Neural cell (in vitro differentiated cells): ENCODE measurements around the gene HOXB7. TPM values are rescaled to one million over a fixed set of nuclear protein-coding genes. Genes with fewer than 3 reads are reported as not detected.

Source experiments
- H2AFZ ChIP-seq: fragments of 200-600, 300-800 bp; sonication (generic), shearing (Covaris generic); 2 replicates; pipeline ENCODE4 v1.6.0; 2014; ENCODE audit warnings: low read depth, mild to moderate bottlenecking, antibody characterized with exemption, low read length, moderate library complexity
- H3F3A ChIP-seq: fragments of 200-600 bp; shearing (Covaris generic); 2 replicates; pipeline ENCODE4 v1.6.1; 2016; ENCODE audit warnings: mild to moderate bottlenecking, moderate library complexity, mixed read lengths, antibody characterized with exemption, low read length; ENCODE audit not compliant: insufficient read depth, poor library complexity, severe bottlenecking
- H3K27ac ChIP-seq: fragments of 200-600, 300-800 bp; sonication (generic), shearing (Covaris generic); 2 replicates; pipeline ENCODE4 v1.5.1; 2014; ENCODE audit warnings: mild to moderate bottlenecking, low read length, moderate library complexity
- H3K27me3 ChIP-seq: fragments of 300-800, 200-600 bp; sonication (generic), shearing (Covaris generic); 2 replicates; pipeline ENCODE4 v1.6.0; 2014; ENCODE audit warnings: mild to moderate bottlenecking, low read depth, low read length, moderate library complexity; ENCODE audit not compliant: insufficient read depth
- H3K36me3 ChIP-seq: fragments of 300-800, 200-600 bp; sonication (generic), shearing (Covaris generic); 2 replicates; pipeline ENCODE4 v1.5.1; 2014; ENCODE audit warnings: mild to moderate bottlenecking, antibody characterized with exemption, low read length, moderate library complexity; ENCODE audit not compliant: insufficient read depth
- H3K4me2 ChIP-seq: fragments of 300-800, 200-600 bp; sonication (generic), shearing (Covaris generic); 2 replicates; pipeline ENCODE4 v1.6.0; 2014; ENCODE audit warnings: mild to moderate bottlenecking, low read length
- H3K4me3 ChIP-seq: fragments of 300-800, 200-600 bp; sonication (generic), shearing (Covaris generic); 2 replicates; pipeline ENCODE4 v1.5.1; 2014; ENCODE audit warnings: mild to moderate bottlenecking, low read length, moderate library complexity
- H3K79me2 ChIP-seq: fragments of 200-600 bp; shearing (Covaris generic); replicated peaks from 2 replicates; pipeline ENCODE4 v1.6.0; 2014; ENCODE audit warnings: mild to moderate bottlenecking, low read length, moderate library complexity; ENCODE audit not compliant: insufficient read depth
- H3K9ac ChIP-seq: fragments of 300-800, 200-600 bp; sonication (generic), shearing (Covaris generic); 2 replicates; pipeline ENCODE4 v1.6.1; 2016; ENCODE audit warnings: mild to moderate bottlenecking, low read length, mixed read lengths
- H3K9me2 ChIP-seq: fragments of 200-600 bp; shearing (Covaris generic); 2 replicates; pipeline ENCODE4 v1.6.1; 2016; ENCODE audit warnings: mild to moderate bottlenecking, low read length, mixed read lengths; ENCODE audit not compliant: insufficient read depth
- H3K9me3 ChIP-seq: fragments of 200-600, 300-800 bp; sonication (generic), shearing (Covaris generic); 2 replicates; pipeline ENCODE4 v1.6.1; 2016; ENCODE audit warnings: mild to moderate bottlenecking, mixed run types, low read length, moderate library complexity, mixed read lengths
- H4K20me1 ChIP-seq: fragments of 200-600 bp; shearing (Covaris generic); 2 replicates; pipeline ENCODE4 v1.6.1; 2016; ENCODE audit warnings: mild to moderate bottlenecking, mixed run types; ENCODE audit not compliant: insufficient read depth
- CTCF ChIP-seq: fragments of 450-650 bp; IDR thresholded peaks from 2 replicates; pipeline ENCODE4 v1.5.1; 2014; ENCODE audit warnings: antibody characterized with exemption, mild to moderate bottlenecking, moderate library complexity; ENCODE audit not compliant: poor library complexity, severe bottlenecking
- EP300 ChIP-seq: fragments of 450-650 bp; conservative IDR thresholded peaks from 2 replicates; pipeline ENCODE4 v1.6.1; 2014; ENCODE audit warnings: antibody characterized with exemption, mild to moderate bottlenecking, moderate library complexity; ENCODE audit not compliant: poor library complexity, severe bottlenecking
- EZH2 ChIP-seq: fragments of 200-600, 300-800 bp; shearing (Covaris generic), sonication (generic); IDR thresholded peaks from 2 replicates; pipeline ENCODE4 v1.6.1; 2014; ENCODE audit warnings: antibody characterized with exemption, low read length, borderline replicate concordance, mild to moderate bottlenecking; ENCODE audit not compliant: insufficient read depth, poor library complexity, severe bottlenecking
- MXI1 ChIP-seq: fragments of 450-650 bp; conservative IDR thresholded peaks from 2 replicates; pipeline ENCODE4 v1.6.1; 2014; ENCODE audit warnings: antibody characterized with exemption, mild to moderate bottlenecking; ENCODE audit not compliant: poor library complexity, severe bottlenecking
- POLR2AphosphoS5 ChIP-seq: IDR thresholded peaks from 2 replicates; pipeline ENCODE4 v1.6.1; 2012
- RAD21 ChIP-seq: fragments of 450-650 bp; conservative IDR thresholded peaks from 2 replicates; pipeline ENCODE4 v1.6.1; 2014; ENCODE audit warnings: antibody characterized with exemption, mild to moderate bottlenecking, moderate library complexity
- REST ChIP-seq: IDR thresholded peaks from 2 replicates; pipeline ENCODE4 v1.6.1; 2012; ENCODE audit warnings: borderline replicate concordance
- SMC3 ChIP-seq: fragments of 450-650 bp; conservative IDR thresholded peaks from 2 replicates; pipeline ENCODE4 v1.6.1; 2014; ENCODE audit warnings: antibody characterized with exemption, mild to moderate bottlenecking, moderate library complexity; ENCODE audit not compliant: poor library complexity
- TAF1 ChIP-seq: IDR thresholded peaks from 2 replicates; pipeline ENCODE4 v1.6.1; 2012; ENCODE audit warnings: low read depth
- polyA plus RNA-seq: library from polyadenylated mRNA; depleted of rRNA; stranded (reverse); fragments of >200 nt; gene quantifications from 2 replicates; pipeline ENCODE4 v1.2.3, GENCODE V29; 2014

The HOXB7 gene
- polyA plus RNA-seq, 1 donor from 2014 or later = not detected

- Histone ChIP-seq H3K9ac (no peak overlapping the region), H3K27me3 (peaks cover 98% of the 10 kb centered on the region), H3K9me2 (no peaks in the 10 kb centered on the region), H3F3A (no peaks in the 10 kb centered on the region), H3K36me3 (no peaks in the 10 kb centered on the region), H4K20me1 (no peaks in the 10 kb centered on the region), H3K9me3 (no peaks in the 10 kb centered on the region), H2AFZ (no peak overlapping the region), H3K4me3 (no peak overlapping the region), H3K79me2 (no peaks in the 10 kb centered on the region), H3K27ac (no peak overlapping the region), H3K4me2 (no peak overlapping the region)
- TF ChIP-seq EZH2 (peak; percentile 48), CTCF (no peak), POLR2AphosphoS5 (peak; percentile 14)
These were observed 34.1 kb downstream of the HOXB7 start for GRCh38 chr17:48576479-48577309.

GRCh38 chr17:48575673-48576478 is 34.9 kb downstream of the HOXB7 start:
- Histone ChIP-seq H3K9me2 (no peaks in the 10 kb centered on the region), H2AFZ (no peak overlapping the region), H3K27me3 (peaks cover 98% of the 10 kb centered on the region), H3F3A (no peaks in the 10 kb centered on the region), H4K20me1 (no peaks in the 10 kb centered on the region), H3K9me3 (no peaks in the 10 kb centered on the region), H3K36me3 (no peaks in the 10 kb centered on the region), H3K79me2 (no peaks in the 10 kb centered on the region), H3K4me3 (no peak overlapping the region), H3K27ac (no peak overlapping the region), H3K4me2 (no peak overlapping the region), H3K9ac (no peak overlapping the region)
- TF ChIP-seq MXI1 (no peak), EZH2 (no peak), RAD21 (no peak), SMC3 (no peak), TAF1 (no peak), EP300 (no peak), POLR2AphosphoS5 (no peak), CTCF (no peak), REST (no peak)
